ENCODE measurements around the gene OLFML3. TPM values are rescaled to one million over a fixed set of nuclear protein-coding genes. Genes with fewer than 3 reads are reported as not detected.

Gene OLFML3
- total RNA-seq, 4 donors from 2014 or later: 8.3 to 21.0 (median 18.0) TPM

- H3K4me3 ChIP-seq: no peak overlapping the region
- no peak overlapping the region for H3K27ac ChIP-seq
- no peaks in the 10 kb centered on the region for H3K9me3 ChIP-seq
- no peaks in the 10 kb centered on the region for H3K27me3 ChIP-seq
- H3K4me1 ChIP-seq: peaks cover 57% of the 10 kb centered on the region
- DNase-seq (ENCODE audit: low spot score in 2 of 2): no peak
- no peaks in the 10 kb centered on the region for H3K36me3 ChIP-seq
- no peak for TF ChIP-seq POLR2A (IDR thresholded peaks at IDR 0.05)
- no peak for TF ChIP-seq CTCF (IDR thresholded peaks at IDR 0.05)
These were observed 45.3 kb upstream of the OLFML3 start for GRCh38 chr1:113934006-113934405.

- TF ChIP-seq POLR2A (IDR thresholded peaks at IDR 0.05) (no peak), CTCF (IDR thresholded peaks at IDR 0.05) (no peak), POLR2AphosphoS5 (IDR thresholded peaks at IDR 0.05) (no peak), EP300 (IDR thresholded peaks at IDR 0.05) (no peak)
- H3K36me3 ChIP-seq: no peaks in the 10 kb centered on the region
- H3K27ac ChIP-seq: no peak overlapping the region
- H3K27me3 ChIP-seq: no peaks in the 10 kb centered on the region
- no peak overlapping the region for H3K4me3 ChIP-seq
- WGBS: 79% methylated on average over 5 of the region's 5 CpGs
- DNase-seq (ENCODE audit: low spot score in 2 of 2): no peak
- no peaks in the 10 kb centered on the region for H3K9me3 ChIP-seq
- peaks cover 63% of the 10 kb centered on the region for H3K4me1 ChIP-seq
These were observed 44.7 kb upstream of the OLFML3 start for GRCh38 chr1:113934511-113935055.

- H3K4me3 ChIP-seq: no peak overlapping the region
- no peak overlapping the region for H3K27ac ChIP-seq
- H3K27me3 ChIP-seq: no peaks in the 10 kb centered on the region
- TF ChIP-seq CTCF (IDR thresholded peaks at IDR 0.05) (no peak), POLR2AphosphoS5 (IDR thresholded peaks at IDR 0.05) (no peak), POLR2A (IDR thresholded peaks at IDR 0.05) (no peak), EP300 (IDR thresholded peaks at IDR 0.05) (no peak)
- DNase-seq (ENCODE audit: low spot score in 2 of 2): no peak
- H3K9me3 ChIP-seq: no peaks in the 10 kb centered on the region
- no peaks in the 10 kb centered on the region for H3K36me3 ChIP-seq
- peaks cover 66% of the 10 kb centered on the region for H3K4me1 ChIP-seq
- WGBS: 94% methylated on average over 1 of the region's 1 CpG
These were observed 44.1 kb upstream of the OLFML3 start for GRCh38 chr1:113935176-113935575.

GRCh38 chr1:113935970-113936369 lies 43.3 kb upstream of the OLFML3 start:
- no peaks in the 10 kb centered on the region for H3K27me3 ChIP-seq

GRCh38 chr1:113937146-113937545 lies 42.1 kb upstream of the OLFML3 start:
- TF ChIP-seq EP300 (IDR thresholded peaks at IDR 0.05): no peak
- no peak for TF ChIP-seq POLR2A (IDR thresholded peaks at IDR 0.05)
- TF ChIP-seq POLR2AphosphoS5 (IDR thresholded peaks at IDR 0.05): no peak
- no peak for TF ChIP-seq CTCF (IDR thresholded peaks at IDR 0.05)
- no peak for DNase-seq (ENCODE audit: low spot score in 2 of 2)
- Histone ChIP-seq H3K27ac (no peak overlapping the region), H3K4me3 (no peak overlapping the region), H3K4me1 (peaks cover 47% of the 10 kb centered on the region), H3K27me3 (no peaks in the 10 kb centered on the region), H3K9me3 (no peaks in the 10 kb centered on the region), H3K36me3 (peaks cover 19% of the 10 kb centered on the region)
- 76% methylated on average over 1 of the region's 1 CpG for WGBS

More at GRCh38 chr1:113935970-113936369, 43.3 kb upstream of the OLFML3 start:
- DNase-seq (ENCODE audit: low spot score in 2 of 2): no peak
- Histone ChIP-seq H3K4me3 (no peak overlapping the region), H3K4me1 (peaks cover 59% of the 10 kb centered on the region), H3K9me3 (no peaks in the 10 kb centered on the region), H3K36me3 (peaks cover 8% of the 10 kb centered on the region), H3K27ac (no peak overlapping the region)
- WGBS: 81% methylated on average over 1 of the region's 1 CpG
- TF ChIP-seq POLR2A (IDR thresholded peaks at IDR 0.05): no peak
- no peak for TF ChIP-seq POLR2AphosphoS5 (IDR thresholded peaks at IDR 0.05)
- TF ChIP-seq EP300 (IDR thresholded peaks at IDR 0.05): no peak
- no peak for TF ChIP-seq CTCF (IDR thresholded peaks at IDR 0.05)

Measured in suprapubic skin (tissue), 4 donors.